Measurements from ENCODE around the gene FARS2. TPM values are rescaled to one million over a fixed set of nuclear protein-coding genes. Genes with fewer than 3 reads are reported as not detected.
"Not testable (repeated sequence)": the region's sequence is repeated elsewhere in the genome, so short reads cannot be mapped to it uniquely, and the experiment has no call there.

FARS2 gene
- polyA plus RNA-seq, 1 of the 3 experiments (the other 2 are of a cell fraction) = 12.5 TPM

DNA sequence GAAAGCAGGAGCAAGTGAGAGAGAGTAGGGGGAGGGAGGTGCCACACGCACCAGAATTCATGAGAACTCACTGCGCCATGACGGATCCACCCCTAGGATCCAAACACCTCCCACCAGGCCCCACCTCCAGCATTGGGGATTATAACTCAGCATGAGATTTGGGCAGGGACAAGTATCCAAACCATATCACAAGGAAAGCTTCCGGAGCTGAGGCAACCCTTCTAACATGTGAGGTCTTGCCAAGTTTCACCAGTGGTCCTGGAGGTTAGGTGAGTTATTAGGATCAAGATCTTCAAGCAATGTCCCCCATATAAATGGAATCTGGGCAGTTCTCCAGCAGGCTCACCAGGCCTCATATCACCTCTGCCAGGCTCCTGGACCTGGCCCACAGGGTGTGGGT lies 437.0 kb downstream of the FARS2 start:
- no peaks in the 10 kb centered on the region for H3F3A ChIP-seq (replicated peaks; ENCODE audit: insufficient read depth)
- no peak overlapping the region for H3K4me2 ChIP-seq
- CTCF ChIA-PET = no interaction called here
- H2AFZ ChIP-seq (ENCODE audit: low read depth) = no peak overlapping the region
- TF ChIP-seq JUND (IDR thresholded peaks at IDR 0.05) (no peak), GABPA (IDR thresholded peaks at IDR 0.05; ENCODE audit: low read depth) (no peak), CHD2 (IDR thresholded peaks at IDR 0.05; ENCODE audit: low read length, partially characterized antibody) (no peak), MEF2A (IDR thresholded peaks at IDR 0.05; ENCODE audit: borderline replicate concordance, low read depth) (no peak), TAF1 (IDR thresholded peaks at IDR 0.05; ENCODE audit: borderline replicate concordance, low read depth, low read length) (no peak), FOXM1 (IDR thresholded peaks at IDR 0.05; ENCODE audit: low read depth) (no peak), TCF12 (IDR thresholded peaks at IDR 0.05) (no peak), PBX3 (IDR thresholded peaks at IDR 0.05) (no peak)
- TF ChIP-seq, protein P1, sequence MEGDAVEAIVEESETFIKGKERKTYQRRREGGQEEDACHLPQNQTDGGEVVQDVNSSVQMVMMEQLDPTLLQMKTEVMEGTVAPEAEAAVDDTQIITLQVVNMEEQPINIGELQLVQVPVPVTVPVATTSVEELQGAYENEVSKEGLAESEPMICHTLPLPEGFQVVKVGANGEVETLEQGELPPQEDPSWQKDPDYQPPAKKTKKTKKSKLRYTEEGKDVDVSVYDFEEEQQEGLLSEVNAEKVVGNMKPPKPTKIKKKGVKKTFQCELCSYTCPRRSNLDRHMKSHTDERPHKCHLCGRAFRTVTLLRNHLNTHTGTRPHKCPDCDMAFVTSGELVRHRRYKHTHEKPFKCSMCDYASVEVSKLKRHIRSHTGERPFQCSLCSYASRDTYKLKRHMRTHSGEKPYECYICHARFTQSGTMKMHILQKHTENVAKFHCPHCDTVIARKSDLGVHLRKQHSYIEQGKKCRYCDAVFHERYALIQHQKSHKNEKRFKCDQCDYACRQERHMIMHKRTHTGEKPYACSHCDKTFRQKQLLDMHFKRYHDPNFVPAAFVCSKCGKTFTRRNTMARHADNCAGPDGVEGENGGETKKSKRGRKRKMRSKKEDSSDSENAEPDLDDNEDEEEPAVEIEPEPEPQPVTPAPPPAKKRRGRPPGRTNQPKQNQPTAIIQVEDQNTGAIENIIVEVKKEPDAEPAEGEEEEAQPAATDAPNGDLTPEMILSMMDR (IDR thresholded peaks at IDR 0.05) = no peak
- H3K9ac ChIP-seq = no peak overlapping the region
- H3K4me3 ChIP-seq (ENCODE audit: low read depth in 2 of 2, low read length in 1 of 2) = no peak overlapping the region
- H3K79me2 ChIP-seq (ENCODE audit: insufficient read depth) = no peaks in the 10 kb centered on the region
- 98% methylated on average over 4 of the region's 4 CpGs for whole genome bisulfite sequencing (ENCODE audit: low lambda C conversion rate)
- DNase-seq = no peak
- H3K27me3 ChIP-seq (ENCODE audit: insufficient read depth) = no peaks in the 10 kb centered on the region
- no peaks in the 10 kb centered on the region for H3K9me2 ChIP-seq
- no peaks in the 10 kb centered on the region; a peak in 2 of 4 replicates for H3K4me1 ChIP-seq (ENCODE audit: control insufficient read depth in 1 of 2, insufficient read depth in 2 of 2, low read depth in 1 of 2, low read length in 1 of 2)
- no peaks in the 10 kb centered on the region for H3K9me3 ChIP-seq
- POLR2A ChIA-PET = no interaction called here
- no peaks in the 10 kb centered on the region for H3K36me3 ChIP-seq (replicated peaks in 1 of 2; ENCODE audit: control insufficient read depth in 1 of 2, insufficient read depth in 2 of 2, low read length in 1 of 2)
- H4K20me1 ChIP-seq (ENCODE audit: insufficient read depth) = no peaks in the 10 kb centered on the region
- no peak overlapping the region for H3K27ac ChIP-seq (ENCODE audit: low read depth in 2 of 2, low read length in 1 of 2)

DNA sequence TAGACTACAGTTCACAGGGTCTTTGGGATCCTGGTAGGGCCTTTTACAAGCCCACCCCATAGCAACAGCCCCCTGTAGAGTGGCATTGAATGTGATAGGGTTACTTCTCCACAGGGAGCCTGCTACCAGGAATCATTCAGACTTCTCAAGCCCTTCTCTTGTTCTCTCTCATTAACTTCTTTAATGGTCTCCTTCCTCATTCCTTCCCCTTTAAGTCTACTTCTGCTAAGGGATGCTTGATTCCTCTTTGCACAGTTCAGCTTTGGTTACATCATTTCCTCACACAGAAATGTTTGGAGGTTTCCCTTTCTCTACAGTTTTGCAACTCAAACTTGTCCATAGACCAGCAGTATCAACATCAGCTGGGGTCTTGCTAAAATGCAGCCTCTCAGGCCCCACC lies 437.8 kb downstream of the FARS2 start:
- not testable (repeated sequence) for H3K27ac ChIP-seq (ENCODE audit: low read depth in 2 of 2, low read length in 1 of 2); DNase-seq

GRCh38 chr6:5701174-5701573 lies 439.9 kb downstream of the FARS2 start:
- Histone ChIP-seq H3K36me3 (replicated peaks in 1 of 2; ENCODE audit: control insufficient read depth in 1 of 2, insufficient read depth in 2 of 2, low read length in 1 of 2) (no peaks in the 10 kb centered on the region), H3K27me3 (ENCODE audit: insufficient read depth) (no peaks in the 10 kb centered on the region), H3K4me3 (ENCODE audit: low read depth in 2 of 2, low read length in 1 of 2) (no peak overlapping the region), H3K79me2 (ENCODE audit: insufficient read depth) (no peaks in the 10 kb centered on the region), H4K20me1 (ENCODE audit: insufficient read depth) (no peaks in the 10 kb centered on the region), H3K9ac (no peak overlapping the region), H3K9me3 (no peaks in the 10 kb centered on the region), H2AFZ (ENCODE audit: low read depth) (no peak overlapping the region), H3K9me2 (no peaks in the 10 kb centered on the region), H3K4me2 (no peak overlapping the region), H3K27ac (ENCODE audit: low read depth in 2 of 2, low read length in 1 of 2) (no peak overlapping the region), H3K4me1 (ENCODE audit: control insufficient read depth in 1 of 2, insufficient read depth in 2 of 2, low read depth in 1 of 2, low read length in 1 of 2) (no peaks in the 10 kb centered on the region; a peak in 1 of 4 replicates), H3F3A (replicated peaks; ENCODE audit: insufficient read depth) (no peaks in the 10 kb centered on the region)
- POLR2A ChIA-PET = no interaction called here
- WGBS (ENCODE audit: low lambda C conversion rate) = 90% methylated on average over 13 of the region's 14 CpGs
- no peak for DNase-seq
- CTCF ChIA-PET = no interaction called here
- TF ChIP-seq TCF12 (IDR thresholded peaks at IDR 0.05) (no peak), ELF1 (IDR thresholded peaks at IDR 0.05) (no peak), RFX5 (IDR thresholded peaks at IDR 0.05; ENCODE audit: low read length) (no peak), TAF1 (IDR thresholded peaks at IDR 0.05; ENCODE audit: borderline replicate concordance, low read depth, low read length) (no peak), IRF3 (IDR thresholded peaks at IDR 0.05; ENCODE audit: low read depth, low read length) (no peak), FOSL2 (IDR thresholded peaks at IDR 0.05; ENCODE audit: borderline replicate concordance, low read depth) (no peak), GATA2 (CRISPR knock-in tag; IDR thresholded peaks at IDR 0.05) (no peak), NRF1 (IDR thresholded peaks at IDR 0.05; ENCODE audit: low read depth, low read length) (no peak), MXI1 (IDR thresholded peaks at IDR 0.05; ENCODE audit: low read depth, low read length) (no peak), CHD2 (IDR thresholded peaks at IDR 0.05; ENCODE audit: low read length, partially characterized antibody) (no peak)
- TF ChIP-seq, protein P2, sequence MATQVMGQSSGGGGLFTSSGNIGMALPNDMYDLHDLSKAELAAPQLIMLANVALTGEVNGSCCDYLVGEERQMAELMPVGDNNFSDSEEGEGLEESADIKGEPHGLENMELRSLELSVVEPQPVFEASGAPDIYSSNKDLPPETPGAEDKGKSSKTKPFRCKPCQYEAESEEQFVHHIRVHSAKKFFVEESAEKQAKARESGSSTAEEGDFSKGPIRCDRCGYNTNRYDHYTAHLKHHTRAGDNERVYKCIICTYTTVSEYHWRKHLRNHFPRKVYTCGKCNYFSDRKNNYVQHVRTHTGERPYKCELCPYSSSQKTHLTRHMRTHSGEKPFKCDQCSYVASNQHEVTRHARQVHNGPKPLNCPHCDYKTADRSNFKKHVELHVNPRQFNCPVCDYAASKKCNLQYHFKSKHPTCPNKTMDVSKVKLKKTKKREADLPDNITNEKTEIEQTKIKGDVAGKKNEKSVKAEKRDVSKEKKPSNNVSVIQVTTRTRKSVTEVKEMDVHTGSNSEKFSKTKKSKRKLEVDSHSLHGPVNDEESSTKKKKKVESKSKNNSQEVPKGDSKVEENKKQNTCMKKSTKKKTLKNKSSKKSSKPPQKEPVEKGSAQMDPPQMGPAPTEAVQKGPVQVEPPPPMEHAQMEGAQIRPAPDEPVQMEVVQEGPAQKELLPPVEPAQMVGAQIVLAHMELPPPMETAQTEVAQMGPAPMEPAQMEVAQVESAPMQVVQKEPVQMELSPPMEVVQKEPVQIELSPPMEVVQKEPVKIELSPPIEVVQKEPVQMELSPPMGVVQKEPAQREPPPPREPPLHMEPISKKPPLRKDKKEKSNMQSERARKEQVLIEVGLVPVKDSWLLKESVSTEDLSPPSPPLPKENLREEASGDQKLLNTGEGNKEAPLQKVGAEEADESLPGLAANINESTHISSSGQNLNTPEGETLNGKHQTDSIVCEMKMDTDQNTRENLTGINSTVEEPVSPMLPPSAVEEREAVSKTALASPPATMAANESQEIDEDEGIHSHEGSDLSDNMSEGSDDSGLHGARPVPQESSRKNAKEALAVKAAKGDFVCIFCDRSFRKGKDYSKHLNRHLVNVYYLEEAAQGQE (IDR thresholded peaks at IDR 0.05; ENCODE audit: low read depth, low read length) = no peak

More for the DNA sequence above, 437.8 kb downstream of the FARS2 start:
- H3K4me1 ChIP-seq (ENCODE audit: control insufficient read depth in 1 of 2, insufficient read depth in 2 of 2, low read depth in 1 of 2, low read length in 1 of 2); H2AFZ ChIP-seq (ENCODE audit: low read depth); H3K27me3 ChIP-seq (ENCODE audit: insufficient read depth); H3K9me2 ChIP-seq; H3F3A ChIP-seq (replicated peaks; ENCODE audit: insufficient read depth); POLR2A ChIA-PET; H3K9ac ChIP-seq; H4K20me1 ChIP-seq (ENCODE audit: insufficient read depth); H3K9me3 ChIP-seq; H3K4me3 ChIP-seq (ENCODE audit: low read depth in 2 of 2, low read length in 1 of 2); H3K79me2 ChIP-seq (ENCODE audit: insufficient read depth); CTCF ChIA-PET; H3K4me2 ChIP-seq; H3K36me3 ChIP-seq (replicated peaks in 1 of 2; ENCODE audit: control insufficient read depth in 1 of 2, insufficient read depth in 2 of 2, low read length in 1 of 2): not testable (repeated sequence)
